ENCODE measurements around the gene MALT1. TPM values are rescaled to one million over a fixed set of nuclear protein-coding genes. Genes with fewer than 3 reads are reported as not detected.

MALT1 gene
- total RNA-seq, 1 experiment from 2014 or later = 36.4 TPM

DNA sequence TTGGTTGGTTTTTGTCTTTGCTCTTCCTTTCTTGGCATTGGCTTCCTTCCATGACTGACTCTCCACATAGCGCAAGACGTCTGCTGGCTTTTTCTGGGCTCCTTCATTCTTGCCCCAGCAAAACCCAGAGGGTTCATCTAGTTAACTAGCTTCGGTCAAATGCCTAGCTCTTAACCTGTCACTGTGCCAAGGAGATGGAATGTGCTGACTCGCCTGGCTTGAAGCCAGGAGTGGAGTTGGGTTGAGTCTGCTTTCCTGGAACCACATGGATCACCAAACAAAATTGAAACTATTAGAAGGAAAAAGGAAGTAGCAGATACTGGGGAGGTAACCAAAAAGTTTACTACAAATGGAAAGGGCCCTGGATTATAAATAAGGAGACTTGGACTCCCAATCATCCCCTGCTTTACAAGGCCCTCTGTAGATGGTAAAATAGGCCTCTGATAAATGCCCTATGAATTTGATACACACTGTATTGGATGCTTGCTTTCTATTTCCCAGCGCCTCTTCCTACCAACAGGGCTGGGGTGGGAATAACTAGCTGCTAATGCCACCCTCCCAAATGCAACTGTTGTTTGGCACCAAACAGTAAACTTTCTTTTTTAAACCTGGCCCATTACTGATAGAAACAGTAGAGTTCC, 11.3 kb downstream of the MALT1 start:
- peak; percentile 23 for DNase-seq (ENCODE audit: extremely low read depth, low read depth)

DNA sequence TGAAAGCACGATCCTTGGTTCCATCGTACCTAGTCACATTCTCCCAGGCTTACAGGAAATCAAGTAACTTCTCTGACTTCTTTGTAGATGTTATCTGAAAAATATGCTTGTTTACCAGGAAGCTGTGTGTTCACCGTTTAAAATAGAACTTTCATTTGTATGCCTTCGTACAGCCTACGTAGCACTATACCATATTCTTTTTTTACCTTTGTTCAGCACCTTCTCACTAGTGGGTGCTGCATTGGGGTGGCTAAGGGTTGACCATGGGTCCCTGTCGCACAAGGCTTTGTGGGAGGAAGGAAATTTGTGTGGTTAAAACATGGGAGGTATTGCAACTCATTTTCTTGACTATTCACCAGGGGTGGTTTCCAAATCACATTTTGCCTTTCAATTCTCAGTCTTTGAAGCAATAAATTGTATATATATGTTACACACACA, 16.6 kb downstream of the MALT1 start:
- DNase-seq (ENCODE audit: extremely low read depth, low read depth) = no peak

- DNase-seq (ENCODE audit: extremely low read depth, low read depth) = no peak
Measured at GRCh38 chr18:58690259-58690658, 19.0 kb downstream of the MALT1 start.

DNA sequence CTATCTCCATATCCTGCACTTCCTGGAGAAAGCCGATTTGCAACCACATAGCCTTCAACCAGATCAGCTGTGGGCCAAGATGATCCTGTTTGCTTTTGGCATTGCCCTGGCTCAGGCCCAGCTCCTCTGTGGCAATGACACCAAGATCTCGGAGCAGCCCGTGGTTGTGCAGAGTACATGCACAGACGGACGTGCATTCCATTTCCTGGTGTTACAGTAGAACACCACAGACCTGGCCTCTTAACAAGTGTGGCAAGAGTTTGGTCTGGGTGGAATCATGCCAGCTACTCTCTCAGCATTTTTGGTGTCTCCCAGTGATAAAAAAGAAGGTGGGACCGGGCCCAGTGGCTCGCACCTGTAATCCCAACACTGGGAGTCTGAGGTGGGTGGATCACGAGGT, 20.0 kb downstream of the MALT1 start:
- DNase-seq (ENCODE audit: extremely low read depth, low read depth) = no peak

DNA sequence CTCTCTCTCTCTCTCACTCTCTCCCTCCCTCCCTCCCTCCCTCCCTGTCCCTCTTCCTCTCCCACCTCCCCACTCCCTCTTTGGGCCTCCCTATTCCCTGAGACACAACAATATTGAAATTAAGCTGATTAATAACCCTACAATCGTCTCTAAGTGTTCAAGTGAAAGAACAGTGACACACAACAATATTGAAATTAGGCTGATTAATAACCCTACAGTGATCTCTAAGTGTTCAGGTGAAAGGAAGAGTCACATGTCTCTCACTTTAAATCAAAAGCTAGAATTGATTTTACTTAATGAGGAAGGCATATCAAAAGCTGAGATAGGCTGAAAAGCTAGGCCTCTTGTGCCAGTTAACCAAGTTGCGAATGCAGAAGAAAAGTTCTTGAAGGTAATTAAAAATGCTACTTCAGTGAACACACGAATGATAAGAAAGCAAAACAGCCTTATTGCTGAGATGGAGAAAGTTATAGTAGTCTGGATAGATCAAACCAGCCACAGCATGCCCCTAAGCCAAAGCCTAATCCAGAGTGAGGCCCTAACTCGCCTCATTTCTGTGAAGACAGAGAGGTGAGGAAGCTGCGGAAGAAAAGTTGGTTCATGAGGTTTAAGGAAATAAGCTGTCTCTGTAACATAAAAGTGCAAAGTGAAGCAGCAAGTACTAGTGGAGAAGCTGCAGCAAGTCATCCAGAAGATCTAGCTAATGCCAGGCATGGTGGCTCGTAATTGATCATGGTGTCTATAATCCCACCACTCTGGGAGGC, 21.3 kb downstream of the MALT1 start:
- no peak for DNase-seq (ENCODE audit: extremely low read depth, low read depth)

DNA sequence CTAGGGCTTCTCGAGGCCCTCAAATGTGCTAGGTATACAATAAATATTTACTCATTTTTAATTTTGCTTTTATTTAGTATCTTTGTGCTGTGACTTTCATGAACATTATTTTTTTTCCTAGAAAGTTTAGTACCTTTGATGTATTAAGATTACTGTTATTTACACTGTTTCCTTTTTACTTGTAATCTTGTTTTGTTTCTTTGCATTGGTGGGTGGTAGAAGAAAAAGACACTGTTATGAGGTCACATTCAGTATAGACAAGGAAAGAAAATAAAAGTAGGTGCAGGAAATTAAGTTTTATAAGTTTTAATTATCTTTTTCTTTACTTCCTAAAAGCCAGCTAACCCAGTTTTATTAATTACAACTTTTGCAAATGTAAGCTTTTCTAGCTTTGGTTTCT, 23.0 kb downstream of the MALT1 start:
- no peak for DNase-seq (ENCODE audit: extremely low read depth, low read depth)

DNA sequence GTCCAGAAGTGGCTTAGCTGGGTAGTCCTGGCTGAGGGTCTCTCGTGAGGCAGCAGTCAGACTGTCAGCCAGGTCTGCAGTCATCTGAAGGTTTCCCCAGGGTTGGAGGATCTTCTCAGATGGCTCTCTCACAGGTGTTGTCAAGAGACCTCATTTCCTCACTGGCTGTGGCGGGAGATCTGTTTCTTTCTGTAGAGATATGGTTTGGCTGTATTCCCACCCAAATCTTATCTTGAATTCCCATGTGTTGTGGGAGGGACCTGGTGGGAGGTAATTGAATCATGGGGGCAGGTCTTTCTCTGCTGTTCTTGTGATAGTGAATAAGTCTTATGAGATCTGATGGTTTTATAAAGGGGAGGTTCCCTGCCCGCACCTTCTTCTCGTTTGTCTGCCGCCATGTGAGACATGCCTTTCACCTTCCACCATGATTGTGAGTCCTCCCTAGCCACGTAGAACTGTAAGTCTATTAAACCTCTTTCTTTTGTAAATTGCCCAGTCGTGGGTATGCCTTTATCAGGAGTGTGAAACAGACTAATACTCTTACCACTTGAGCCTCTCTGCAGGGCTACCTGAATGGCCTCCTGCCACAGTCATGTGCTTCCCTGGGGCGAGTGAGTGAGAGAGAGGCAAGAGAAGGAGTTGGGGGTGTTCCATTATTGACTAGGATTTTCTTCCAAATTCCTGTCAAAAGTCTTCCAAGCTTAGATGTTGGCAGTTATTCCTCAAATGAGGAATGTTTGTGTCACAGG, 23.6 kb downstream of the MALT1 start:
- DNase-seq (ENCODE audit: extremely low read depth, low read depth) = no peak

DNA sequence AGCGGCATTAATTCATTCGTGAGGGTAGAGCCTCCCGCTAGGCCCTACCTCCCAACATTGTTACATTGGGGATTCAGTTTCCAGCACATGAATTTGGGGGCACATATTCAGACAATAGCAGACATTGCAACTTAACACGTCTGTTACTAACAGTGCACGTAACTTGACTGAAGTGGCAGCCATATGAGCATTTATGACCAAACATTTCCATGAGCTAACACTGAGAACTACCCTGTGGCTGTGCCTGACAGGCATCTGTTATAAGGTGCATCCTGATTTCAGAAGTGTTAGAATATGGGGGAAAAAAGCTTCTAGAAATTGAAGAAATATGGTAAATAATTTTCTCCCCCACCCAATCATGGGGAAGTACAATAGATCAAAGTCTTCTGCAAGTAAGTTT, 24.5 kb downstream of the MALT1 start:
- no peak for DNase-seq (ENCODE audit: extremely low read depth, low read depth)

- DNase-seq (ENCODE audit: extremely low read depth, low read depth) = no peak
Measured at GRCh38 chr18:58697146-58697545, 25.9 kb downstream of the MALT1 start.

GRCh38 chr18:58698701-58699193, 27.5 kb downstream of the MALT1 start:
- DNase-seq (ENCODE audit: extremely low read depth, low read depth) = no peak

DNA sequence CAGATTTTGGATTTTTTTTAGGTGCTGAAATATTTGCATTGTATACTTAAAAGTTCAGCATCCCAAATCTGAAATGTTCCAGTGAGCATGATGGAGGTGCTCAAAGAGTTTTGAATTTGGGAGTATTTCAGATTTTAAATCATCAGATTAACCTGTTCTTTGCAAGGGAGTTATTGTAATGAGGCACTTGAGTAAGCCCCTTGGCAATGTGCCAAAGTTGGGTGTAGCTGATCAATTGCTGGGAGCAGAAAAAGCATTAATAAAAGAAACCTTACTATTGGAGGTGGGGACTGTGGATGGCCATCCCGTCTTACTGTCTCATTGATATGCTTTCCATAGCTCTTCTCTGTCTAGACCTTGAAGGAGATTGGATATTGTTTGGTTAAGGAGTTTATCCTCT, 28.3 kb downstream of the MALT1 start:
- DNase-seq (ENCODE audit: extremely low read depth, low read depth) = no peak

DNA sequence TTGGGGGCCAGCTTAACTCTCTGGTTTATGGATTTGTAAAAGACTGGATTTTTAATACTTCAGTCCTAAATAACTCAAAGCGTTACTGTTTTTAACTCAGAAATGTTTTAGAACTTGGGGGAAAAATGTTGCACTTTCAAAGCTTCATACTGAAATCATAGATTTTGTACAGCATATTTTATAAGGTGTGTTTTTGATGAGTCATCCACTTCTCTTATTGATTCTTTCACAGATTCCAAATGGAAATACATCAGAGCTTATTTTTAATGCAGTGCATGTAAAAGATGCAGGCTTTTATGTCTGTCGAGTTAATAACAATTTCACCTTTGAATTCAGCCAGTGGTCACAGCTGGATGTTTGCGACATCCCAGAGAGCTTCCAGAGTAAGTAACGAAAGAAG, 28.9 kb downstream of the MALT1 start:
- no peak for DNase-seq (ENCODE audit: extremely low read depth, low read depth)

- no peak for DNase-seq (ENCODE audit: extremely low read depth, low read depth)
Measured at GRCh38 chr18:58712930-58713329, 41.7 kb downstream of the MALT1 start.

GRCh38 chr18:58714259-58714658, 43.0 kb downstream of the MALT1 start:
- DNase-seq (ENCODE audit: extremely low read depth, low read depth) = no peak

GRCh38 chr18:58714821-58715220, 43.6 kb downstream of the MALT1 start:
- DNase-seq (ENCODE audit: extremely low read depth, low read depth) = no peak

GRCh38 chr18:58715540-58715939, 44.3 kb downstream of the MALT1 start:
- no peak for DNase-seq (ENCODE audit: extremely low read depth, low read depth)

DNA sequence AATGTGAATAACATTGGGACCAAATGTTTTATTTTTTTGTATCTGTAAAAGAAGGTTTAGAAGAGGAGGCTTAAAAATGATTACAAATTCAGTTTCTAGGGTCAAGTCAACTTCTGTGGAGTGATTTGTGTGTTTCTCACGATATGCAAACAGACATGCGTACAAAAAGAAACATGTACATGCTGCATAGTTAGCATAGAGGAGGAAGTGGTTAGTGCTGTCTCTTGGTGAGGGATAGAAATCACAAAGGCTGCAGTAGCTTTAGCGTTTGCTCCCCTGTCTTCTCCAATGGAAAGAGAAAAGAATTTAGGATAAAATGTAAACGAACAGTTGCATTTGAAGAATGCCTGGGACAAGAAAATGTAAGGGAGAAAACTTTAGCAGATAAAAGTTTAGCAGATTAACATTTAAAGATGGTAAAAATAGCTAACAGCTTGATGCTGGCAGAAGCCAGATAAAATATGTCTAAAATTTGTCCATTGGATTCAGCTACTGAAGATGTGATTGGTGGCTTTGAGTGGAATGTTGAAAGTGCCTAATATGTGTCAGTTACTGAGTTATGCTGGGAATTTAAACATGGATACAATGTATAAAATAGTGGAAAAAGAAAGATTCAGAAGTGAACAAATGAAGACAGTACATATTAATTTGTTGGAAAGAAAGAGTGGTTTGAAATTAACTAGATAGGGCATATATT, 44.9 kb downstream of the MALT1 start:
- no peak for DNase-seq (ENCODE audit: extremely low read depth, low read depth)

- no peak for DNase-seq (ENCODE audit: extremely low read depth, low read depth)
Measured at GRCh38 chr18:58721566-58722239, 50.4 kb downstream of the MALT1 start.

DNA sequence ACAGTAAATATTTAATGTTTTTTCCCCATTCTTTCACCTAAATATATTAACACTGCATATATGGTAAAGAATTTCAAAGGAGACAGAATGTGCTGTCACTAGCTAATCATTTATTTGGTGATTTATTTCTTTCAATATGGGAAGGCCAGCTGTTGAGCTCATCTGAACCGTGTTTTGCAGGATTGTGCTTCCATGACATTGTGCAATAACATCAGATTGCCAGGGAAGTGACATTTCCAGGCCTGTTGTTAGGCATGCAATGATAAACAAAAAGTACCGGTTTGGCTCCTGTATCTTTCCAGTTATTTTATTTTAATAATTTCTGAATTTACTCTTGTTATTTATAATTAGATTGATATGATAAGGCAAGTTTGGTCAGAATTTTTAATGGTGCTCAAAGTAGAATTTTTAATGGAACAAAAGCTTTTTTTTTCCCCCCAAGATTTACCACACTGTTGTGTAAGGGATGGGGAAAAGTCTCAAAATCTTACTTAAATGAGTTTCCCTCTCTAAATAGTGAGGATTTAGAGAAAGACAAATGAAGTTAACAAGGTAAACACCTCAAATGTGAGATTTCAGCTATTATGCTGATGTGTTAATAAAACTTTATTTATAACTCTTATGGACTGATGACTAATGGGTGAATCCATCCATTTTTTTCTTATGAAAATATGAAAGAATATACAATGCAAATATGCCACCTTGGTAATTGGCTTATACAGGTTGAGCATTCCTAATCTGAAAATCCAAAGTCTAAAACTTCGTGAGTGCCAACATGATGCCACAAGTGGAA, 52.7 kb downstream of the MALT1 start:
- DNase-seq (ENCODE audit: extremely low read depth, low read depth) = no peak

GRCh38 chr18:58726671-58727070, 55.4 kb downstream of the MALT1 start:
- no peak for DNase-seq (ENCODE audit: extremely low read depth, low read depth)
